ENCODE measurements around the gene ACOXL.

ACOXL gene

GRCh38 chr2:110720547-110720946 lies 11.8 kb upstream of the ACOXL start:
- no peak for DNase-seq

- DNase-seq = no peak
Observed at GRCh38 chr2:110724820-110725219, 7.6 kb upstream of the ACOXL start.

- DNase-seq = no peak
Observed at GRCh38 chr2:110725370-110725769, 7.0 kb upstream of the ACOXL start.

GRCh38 chr2:110725859-110726258 lies 6.5 kb upstream of the ACOXL start:
- DNase-seq = no peak

GRCh38 chr2:110726285-110726684 lies 6.1 kb upstream of the ACOXL start:
- DNase-seq = no peak

GRCh38 chr2:110727923-110728322 lies 4.5 kb upstream of the ACOXL start:
- no peak for DNase-seq

GRCh38 chr2:110729106-110729505 lies 3.3 kb upstream of the ACOXL start:
- DNase-seq = no peak

GRCh38 chr2:110731064-110731463 lies 1.3 kb upstream of the ACOXL start:
- no peak for DNase-seq

- no peak for DNase-seq
Observed at GRCh38 chr2:110735366-110735765, 3.0 kb downstream of the ACOXL start.

- no peak for DNase-seq
Observed at GRCh38 chr2:110737783-110738182, 5.4 kb downstream of the ACOXL start.

- no peak for DNase-seq
Observed at GRCh38 chr2:110740747-110741349, 8.5 kb downstream of the ACOXL start.

- no peak for DNase-seq
Observed at GRCh38 chr2:110741491-110741980, 9.2 kb downstream of the ACOXL start.

- DNase-seq = no peak
Observed at GRCh38 chr2:110742412-110742811, 10.0 kb downstream of the ACOXL start.

- no peak for DNase-seq
Observed at GRCh38 chr2:110743600-110743999, 11.2 kb downstream of the ACOXL start.

GRCh38 chr2:110744429-110744828 lies 12.1 kb downstream of the ACOXL start:
- DNase-seq = no peak

GRCh38 chr2:110745048-110745447 lies 12.7 kb downstream of the ACOXL start:
- no peak for DNase-seq

- DNase-seq = no peak
Observed at GRCh38 chr2:110746586-110747521, 14.5 kb downstream of the ACOXL start.

- DNase-seq = no peak
Observed at GRCh38 chr2:110747522-110748488, 15.4 kb downstream of the ACOXL start.

GRCh38 chr2:110748489-110748867 lies 16.1 kb downstream of the ACOXL start:
- DNase-seq = peak; percentile 77

- no peak for DNase-seq
Observed at GRCh38 chr2:110751642-110752041, 19.3 kb downstream of the ACOXL start.

GRCh38 chr2:110752871-110753270 lies 20.5 kb downstream of the ACOXL start:
- DNase-seq = no peak

GRCh38 chr2:110755491-110756078 lies 23.2 kb downstream of the ACOXL start:
- DNase-seq = no peak

- DNase-seq = no peak
Observed at GRCh38 chr2:110759411-110759810, 27.0 kb downstream of the ACOXL start.
